H9 (cell line): ENCODE data around the gene OR51B5. TPM values are rescaled to one million over a fixed set of nuclear protein-coding genes. Genes with fewer than 3 reads are reported as not detected.

ENCODE experiments used
- DNase-seq: peaks from one replicate; pipeline ENCODE4 v3.0.0-alpha.2; 2017
- H2AFZ ChIP-seq: one replicate; pipeline ENCODE4 v1.6.1; 2013; ENCODE audit warnings: mild to moderate bottlenecking, low read length, control low read depth, moderate library complexity
- H2AK5ac ChIP-seq: 2 replicates; pipeline ENCODE4 v1.6.1; 2013; ENCODE audit warnings: low read length, control low read depth, mixed read lengths; ENCODE audit not compliant: insufficient read length
- H2BK120ac ChIP-seq: one replicate; pipeline ENCODE4 v1.6.1; 2013; ENCODE audit warnings: low read depth, mild to moderate bottlenecking, low read length, control low read depth, inconsistent platforms; ENCODE audit not compliant: poor library complexity, severe bottlenecking
- H2BK12ac ChIP-seq: 2 replicates; pipeline ENCODE4 v1.6.1; 2013; ENCODE audit warnings: low read length, control low read depth, mixed read lengths, low read depth; ENCODE audit not compliant: insufficient read length
- H2BK15ac ChIP-seq: 2 replicates; pipeline ENCODE4 v1.6.1; 2013; ENCODE audit warnings: low read depth, low read length, control low read depth
- H2BK20ac ChIP-seq: one replicate; pipeline ENCODE4 v1.6.1; 2013; ENCODE audit warnings: low read depth, mild to moderate bottlenecking, low read length, control low read depth, inconsistent platforms; ENCODE audit not compliant: poor library complexity, severe bottlenecking
- H2BK5ac ChIP-seq: 2 replicates; pipeline ENCODE4 v1.6.1; 2013; ENCODE audit warnings: low read length, control low read depth, mixed read lengths; ENCODE audit not compliant: insufficient read length
- H3K14ac ChIP-seq: 2 replicates; pipeline ENCODE4 v1.6.1; 2013; ENCODE audit warnings: low read length, control low read depth; ENCODE audit not compliant: insufficient read depth
- H3K18ac ChIP-seq: 2 replicates; pipeline ENCODE4 v1.6.1; 2013; ENCODE audit warnings: low read depth, mild to moderate bottlenecking, mixed read lengths, low read length, control low read depth; ENCODE audit not compliant: insufficient read length
- H3K23ac ChIP-seq: 2 replicates; pipeline ENCODE4 v1.6.1; 2013; ENCODE audit warnings: low read length, control low read depth, mixed read lengths, low read depth; ENCODE audit not compliant: insufficient read length
- H3K23me2 ChIP-seq: 2 replicates; pipeline ENCODE4 v1.6.1; 2013; ENCODE audit warnings: low read depth, mild to moderate bottlenecking, mixed read lengths, low read length, control low read depth; ENCODE audit not compliant: insufficient read length, poor library complexity, severe bottlenecking
- H3K27ac ChIP-seq: 2 replicates; pipeline ENCODE4 v1.5.1; 2013; ENCODE audit warnings: low read length, control low read depth, mixed read lengths, low read depth; ENCODE audit not compliant: insufficient read length
- H3K27me3 ChIP-seq: 2 replicates; pipeline ENCODE4 v1.6.1; 2013; ENCODE audit warnings: low read length, control low read depth, inconsistent platforms; ENCODE audit not compliant: insufficient read depth
- H3K4ac ChIP-seq: 2 replicates; pipeline ENCODE4 v1.6.1; 2013; ENCODE audit warnings: low read depth, mild to moderate bottlenecking, control low read depth, inconsistent platforms, low read length, moderate library complexity
- H3K4me1 ChIP-seq: 2 replicates; pipeline ENCODE4 v1.6.1; 2013; ENCODE audit warnings: low read length, control low read depth, inconsistent platforms; ENCODE audit not compliant: insufficient read depth
- H3K4me2 ChIP-seq: 2 replicates; pipeline ENCODE4 v1.6.1; 2013; ENCODE audit warnings: low read length, control low read depth, mixed read lengths; ENCODE audit not compliant: insufficient read length, insufficient read depth
- H3K56ac ChIP-seq: 2 replicates; pipeline ENCODE4 v1.6.1; 2013; ENCODE audit warnings: low read depth, mild to moderate bottlenecking, mixed read lengths, low read length, control low read depth; ENCODE audit not compliant: insufficient read length
- H3K79me1 ChIP-seq: 2 replicates; pipeline ENCODE4 v1.6.1; 2013; ENCODE audit warnings: low read depth, mild to moderate bottlenecking, moderate library complexity, low read length, control low read depth, inconsistent platforms; ENCODE audit not compliant: insufficient read depth, poor library complexity, severe bottlenecking
- H3K79me2 ChIP-seq: 2 replicates; pipeline ENCODE4 v1.6.1; 2013; ENCODE audit warnings: low read length, control low read depth, inconsistent platforms; ENCODE audit not compliant: insufficient read depth
- H3K9ac ChIP-seq: 2 replicates; pipeline ENCODE4 v1.6.1; 2013; ENCODE audit warnings: low read length, control low read depth, mixed read lengths; ENCODE audit not compliant: insufficient read length; ENCODE audit errors: extremely low read depth
- H3K9me3 ChIP-seq: one replicate; pipeline ENCODE4 v1.6.1; 2013; ENCODE audit warnings: low read depth, low read length, inconsistent platforms; ENCODE audit not compliant: control insufficient read depth
- H3T11ph ChIP-seq: one replicate; pipeline ENCODE4 v1.6.1; 2013; ENCODE audit warnings: mild to moderate bottlenecking, low read length, control low read depth, inconsistent platforms
- H4K20me1 ChIP-seq: one replicate; pipeline ENCODE4 v1.6.1; 2013; ENCODE audit not compliant: control insufficient read depth, insufficient read length, insufficient read depth
- H4K5ac ChIP-seq: 2 replicates; pipeline ENCODE4 v1.6.1; 2013; ENCODE audit warnings: low read depth, mild to moderate bottlenecking, mixed read lengths, low read length, control low read depth; ENCODE audit not compliant: insufficient read length
- H4K8ac ChIP-seq: replicated peaks from 2 replicates; pipeline ENCODE4 v1.6.1; 2013; ENCODE audit warnings: low read length, control low read depth, mixed read lengths, low read depth; ENCODE audit not compliant: insufficient read length
- H4K91ac ChIP-seq: 2 replicates; pipeline ENCODE4 v1.6.1; 2013; ENCODE audit warnings: low read depth, mild to moderate bottlenecking, moderate library complexity, mixed read lengths, low read length, control low read depth; ENCODE audit not compliant: insufficient read length
- H3K27ac Mint-ChIP-seq, 3 experiments: 2 replicates in 2 of 3; 3 replicates in 1 of 3; pipeline ENCODE4 v1.8.0; 2020 to 2021; ENCODE audit warnings: mixed read lengths in 3 of 3, mild to moderate bottlenecking in 1 of 3, moderate library complexity in 1 of 3
- H3K27me3 Mint-ChIP-seq: 2 replicates; pipeline ENCODE4 v1.8.0; 2021; ENCODE audit warnings: low read depth, mild to moderate bottlenecking, moderate library complexity, mixed read lengths
- H3K36me3 Mint-ChIP-seq, 3 experiments: 2 replicates in 2 of 3; 3 replicates in 1 of 3; pipeline ENCODE4 v1.8.0; 2020 to 2021; ENCODE audit warnings: low read depth in 3 of 3, mixed read lengths in 3 of 3; ENCODE audit not compliant: insufficient read depth in 1 of 3
- H3K4me1 Mint-ChIP-seq, 2 experiments: 2 replicates each; pipeline ENCODE4 v1.8.0; 2020; ENCODE audit warnings: mixed read lengths in 2 of 2
- H3K4me3 Mint-ChIP-seq, 2 experiments: 2 replicates in 1 of 2; 3 replicates in 1 of 2; pipeline ENCODE4 v1.8.0; 2020 to 2021; ENCODE audit warnings: mild to moderate bottlenecking in 2 of 2, mixed read lengths in 2 of 2, moderate library complexity in 1 of 2
- H3K9me3 Mint-ChIP-seq, 2 experiments: 2 replicates in 1 of 2; 3 replicates in 1 of 2; pipeline ENCODE4 v1.8.0; 2020; ENCODE audit warnings: mild to moderate bottlenecking in 2 of 2, mixed read lengths in 2 of 2, moderate library complexity in 1 of 2
- CTCF ChIP-seq: fragments of 200-600 bp; sonication (generic); conservative IDR thresholded peaks from 3 replicates; pipeline ENCODE4 v1.8.0; 2021; ENCODE audit warnings: antibody characterized with exemption, mild to moderate bottlenecking
- WGBS: extraction: QIAGEN DNeasy Blood & Tissue Kit; methylation state at CpG from one replicate; pipeline ENCODE4 v1.1.7; 2013; ENCODE audit warnings: missing lambda C conversion rate, low lambda C conversion rate, mixed read lengths; ENCODE audit not compliant: insufficient read length; ENCODE audit errors: extremely low coverage; 5-methylcytosine and 5-hydroxymethylcytosine counted together
- total RNA-seq: library from RNA; stranded (reverse); gene quantifications from 2 replicates; pipeline ENCODE4 v1.2.1, GENCODE V29; 2021

OR51B5 gene
- total RNA-seq, 1 experiment from 2014 or later, result not detected

- Histone ChIP-seq H4K8ac (no peak overlapping the region), H2BK15ac (no peak overlapping the region), H2BK120ac (no peak overlapping the region), H2AFZ (no peak overlapping the region), H3K4me2 (no peak overlapping the region), H3K79me1 (no peaks in the 10 kb centered on the region), H3K18ac (no peak overlapping the region), H3K27me3 (no peaks in the 10 kb centered on the region), H3K14ac (no peak overlapping the region), H3K4ac (no peak overlapping the region), H3K27ac (no peak overlapping the region), H2BK20ac (no peak overlapping the region), H3T11ph (no peak overlapping the region), H2BK5ac (no peak overlapping the region), H3K23me2 (no peaks in the 10 kb centered on the region), H3K9me3 (no peaks in the 10 kb centered on the region), H2AK5ac (no peak overlapping the region), H3K4me1 (no peaks in the 10 kb centered on the region), H3K79me2 (no peaks in the 10 kb centered on the region), H4K91ac (no peak overlapping the region), H2BK12ac (no peak overlapping the region), H3K9ac (no peak overlapping the region), H3K23ac (no peak overlapping the region), H4K20me1 (no peaks in the 10 kb centered on the region), H3K56ac (no peak overlapping the region), H4K5ac (no peak overlapping the region)
- Mint-ChIP-seq H3K27ac (no peak overlapping the region), H3K9me3 (no peaks in the 10 kb centered on the region), H3K36me3 (no peaks in the 10 kb centered on the region), H3K4me3 (no peak overlapping the region), H3K4me1 (no peaks in the 10 kb centered on the region), H3K27me3 (no peaks in the 10 kb centered on the region)
- no peak for DNase-seq
- no CpG with 5 or more reads among the region's 1 CpG for WGBS
- TF ChIP-seq CTCF, result no peak
Measured at GRCh38 chr11:5335170-5335569, 8.2 kb downstream of the OR51B5 start.
